ENCODE measurements around the gene EVPL. TPM values are rescaled to one million over a fixed set of nuclear protein-coding genes. Genes with fewer than 3 reads are reported as not detected.

EVPL gene
- polyA plus RNA-seq, 3 donors = not detected

GRCh38 chr17:76075364-76076145 is 48.4 kb upstream of the EVPL start:
- H3K79me2 ChIP-seq (ENCODE audit: insufficient read depth, low read length) = peaks cover 24% of the 10 kb centered on the region
- peaks cover 69 to 73% (median 70%) of the 10 kb centered on the region in 3 donors for H3K27me3 Mint-ChIP-seq (ENCODE audit: low read depth in 3 of 3)
- intact Hi-C loops (cut with micrococcal nuclease) = no loop called here
- H3K4me2 ChIP-seq (replicated peaks; ENCODE audit: extremely low read depth, low read length, poor library complexity, severe bottlenecking) = peak overlapping the region; percentile 76
- peaks cover 11 to 14% of the 10 kb centered on the region in 2 donors for H3K36me3 Mint-ChIP-seq
- H3K4me3 ChIP-seq (replicated peaks in 1 of 3; ENCODE audit: low read depth in 2 of 3, low read length in 3 of 3) = peak overlapping the region in 2 of 3 experiments; percentile 16 to 71
- H3K9me3 ChIP-seq (replicated peaks in 1 of 2; ENCODE audit: control insufficient read depth in 1 of 2, insufficient read depth in 1 of 2, low read length in 2 of 2) = peaks cover 0 to 25% of the 10 kb centered on the region in 2 donors
- H3K4me1 Mint-ChIP-seq = peaks cover 56% of the 10 kb centered on the region
- no peak overlapping the region for H3K27ac ChIP-seq (ENCODE audit: low read depth in 1 of 2, low read length in 2 of 2)
- no peaks in the 10 kb centered on the region for H3K36me3 ChIP-seq (replicated peaks in 1 of 2; ENCODE audit: control insufficient read depth in 1 of 2, insufficient read depth in 2 of 2, low read length in 2 of 2)
- 6% methylated on average over 38 of the region's 48 CpGs for WGBS (ENCODE audit: insufficient coverage)
- H3K9ac ChIP-seq (ENCODE audit: insufficient read depth, low read length, poor library complexity, severe bottlenecking) = no peak overlapping the region
- DNase-seq = peak; percentile 26 to 40 (median 30)
- peaks cover 37 to 72% of the 10 kb centered on the region in 2 donors for H3K27me3 ChIP-seq (ENCODE audit: control insufficient read depth in 2 of 2, insufficient read depth in 2 of 2, low read length in 2 of 2)
- peak overlapping the region; percentile 79 to 96 for H3K4me3 Mint-ChIP-seq
- peaks cover 2% of the 10 kb centered on the region for H4K20me1 ChIP-seq (ENCODE audit: insufficient read depth, low read length)
- no peak for TF ChIP-seq CTCF (IDR thresholded peaks at IDR 0.05)
- peak overlapping the region in 2 of 7 donors; percentile 53 to 71 for H3K27ac Mint-ChIP-seq
- H3K4me1 ChIP-seq (ENCODE audit: control insufficient read depth in 1 of 2, insufficient read depth in 2 of 2, low read length in 2 of 2) = peaks cover 58 to 74% of the 10 kb centered on the region in 2 donors
- H3K9me3 Mint-ChIP-seq = peaks cover 3 to 33% (median 19%) of the 10 kb centered on the region in 7 donors
- peak overlapping the region; percentile 78 for H2AFZ ChIP-seq (ENCODE audit: insufficient read depth, low read depth, low read length, poor library complexity, severe bottlenecking)

GRCh38 chr17:76074390-76075363 is 47.6 kb upstream of the EVPL start, which contains the start of gene GALR2:
TSS of gene GALR2 (plus strand) at chr17:76074781. CDS start at chr17:76074884, 103 bp downstream.
- Histone ChIP-seq H3K4me1 (ENCODE audit: control insufficient read depth in 1 of 2, insufficient read depth in 2 of 2, low read length in 2 of 2) (peaks cover 58 to 76% of the 10 kb centered on the region in 2 donors), H3K9ac (ENCODE audit: insufficient read depth, low read length, poor library complexity, severe bottlenecking) (no peak within 1 kb of the TSS), H3K9me3 (replicated peaks in 1 of 2; ENCODE audit: control insufficient read depth in 1 of 2, insufficient read depth in 1 of 2, low read length in 2 of 2) (peaks cover 0 to 25% of the 10 kb centered on the region in 2 donors), H3K27ac (ENCODE audit: low read depth in 1 of 2, low read length in 2 of 2) (no peak within 1 kb of the TSS), H3K27me3 (ENCODE audit: control insufficient read depth in 2 of 2, insufficient read depth in 2 of 2, low read length in 2 of 2) (peaks cover 37 to 64% of the 10 kb centered on the region in 2 donors), H3K36me3 (replicated peaks in 1 of 2; ENCODE audit: control insufficient read depth in 1 of 2, insufficient read depth in 2 of 2, low read length in 2 of 2) (no peaks in the 10 kb centered on the region), H3K4me2 (replicated peaks; ENCODE audit: extremely low read depth, low read length, poor library complexity, severe bottlenecking) (peak within 1 kb of the TSS; percentile 76), H4K20me1 (ENCODE audit: insufficient read depth, low read length) (peaks cover 9% of the 10 kb centered on the region), H3K79me2 (ENCODE audit: insufficient read depth, low read length) (peaks cover 33% of the 10 kb centered on the region), H3K4me3 (replicated peaks in 1 of 3; ENCODE audit: low read depth in 2 of 3, low read length in 3 of 3) (peak within 1 kb of the TSS in 2 of 3 experiments; percentile 16 to 71), H2AFZ (ENCODE audit: insufficient read depth, low read depth, low read length, poor library complexity, severe bottlenecking) (peak within 1 kb of the TSS; percentile 78)
- Mint-ChIP-seq H3K27me3 (ENCODE audit: low read depth in 3 of 3) (peaks cover 62 to 64% (median 63%) of the 10 kb centered on the region in 3 donors), H3K36me3 (peaks cover 16 to 22% of the 10 kb centered on the region in 2 donors), H3K4me1 (peaks cover 60% of the 10 kb centered on the region), H3K9me3 (peaks cover 3 to 33% (median 19%) of the 10 kb centered on the region in 7 donors), H3K27ac (peak within 1 kb of the TSS in 2 of 7 donors; percentile 51 to 71), H3K4me3 (peak within 1 kb of the TSS; percentile 79 to 96)
- intact Hi-C loops (cut with micrococcal nuclease) = no loop called here
- 5% methylated on average over 74 of the region's 92 CpGs for WGBS (ENCODE audit: insufficient coverage)
- TF ChIP-seq CTCF (IDR thresholded peaks at IDR 0.05) = no peak
- peak in 1 of 3 donors; percentile 28 for DNase-seq

Measured in CD14-positive monocyte (primary cell).